Activated CD4-positive, alpha-beta memory T cell treated with anti-CD3 and anti-CD28 coated beads, Interleukin-2, amount 10 ng/mL, durations not matched to agents 7 days and 5 days (primary cell): Measurements from ENCODE around the gene ADGRE3. TPM values are rescaled to one million over a fixed set of nuclear protein-coding genes. Genes with fewer than 3 reads are reported as not detected.

Source experiments
- CTCF ChIA-PET: fragments of 350-600 bp; sonication (Branson Sonifier 250); formaldehyde crosslinking; loops from one replicate; lab custom pipeline; 2021; ENCODE audit warnings: antibody characterized with exemption, inconsistent platforms; lab: Charles Lee
- POLR2A ChIA-PET: fragments of 350-600 bp; sonication (Branson Sonifier 250); formaldehyde crosslinking; loops from one replicate; lab custom pipeline; 2021; ENCODE audit warnings: antibody characterized with exemption; lab: Charles Lee
- DNase-seq: peaks from one replicate; pipeline ENCODE4 v3.0.0-alpha.2; 2020
- H3K27ac Mint-ChIP-seq: one replicate; pipeline ENCODE4 v1.8.0; 2021; ENCODE audit warnings: mild to moderate bottlenecking, mixed read lengths
- H3K27me3 Mint-ChIP-seq: one replicate; pipeline ENCODE4 v1.8.0; 2021; ENCODE audit warnings: mixed read lengths
- H3K36me3 Mint-ChIP-seq: one replicate; pipeline ENCODE4 v1.8.0; 2021; ENCODE audit warnings: low read depth, mixed read lengths
- H3K4me1 Mint-ChIP-seq: one replicate; pipeline ENCODE4 v1.8.0; 2021; ENCODE audit warnings: mixed read lengths
- H3K4me3 Mint-ChIP-seq: one replicate; pipeline ENCODE4 v1.8.0; 2021; ENCODE audit warnings: mild to moderate bottlenecking, mixed read lengths
- H3K9me3 Mint-ChIP-seq: one replicate; pipeline ENCODE4 v1.8.0; 2021; ENCODE audit warnings: mixed read lengths
- total RNA-seq, 2 experiments: library from RNA; stranded (reverse); gene quantifications; one replicate each; pipeline ENCODE4 v1.2.3, GENCODE V29; 2021

ADGRE3 gene
- total RNA-seq, 2 experiments from 2014 or later: not detected

DNA sequence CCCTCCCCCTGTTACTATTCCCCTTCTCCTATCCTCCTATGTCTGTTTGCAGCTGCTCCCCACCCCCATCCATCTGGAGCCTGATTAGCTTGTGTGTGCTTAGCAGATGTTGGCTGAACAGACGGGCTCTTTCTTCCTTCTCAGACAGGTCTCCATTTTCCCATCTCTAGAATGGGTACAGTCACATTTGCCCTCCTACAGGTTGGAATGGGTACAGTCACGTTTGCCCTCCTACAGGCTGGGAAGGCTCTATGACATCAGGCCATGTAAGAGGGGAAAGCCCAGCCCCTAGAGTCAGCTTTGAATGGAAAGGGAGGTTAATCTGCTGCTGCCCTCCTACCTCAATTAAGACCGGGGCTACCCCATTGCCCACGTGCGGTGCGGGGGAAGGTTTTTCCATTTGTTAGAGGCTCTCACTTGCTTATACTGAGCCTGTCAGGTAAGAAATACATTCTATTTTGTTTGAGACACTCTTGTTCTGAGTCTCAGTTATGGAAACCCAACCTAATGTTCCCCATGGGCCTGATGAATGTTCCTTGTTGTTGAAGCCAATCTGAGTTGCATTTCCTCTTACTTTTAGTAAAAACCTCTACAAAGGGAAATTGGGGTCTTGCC lies 93.9 kb downstream of the ADGRE3 start:
- no peak overlapping the region for H3K27ac Mint-ChIP-seq
- ChIA-PET POLR2A (no interaction called here), CTCF (interaction anchor here (1.4 kb wide), 1 partner anchor 8 kb away, joined by 7 read pairs; the partner anchor contains the start of gene NDUFB7)
- no peaks in the 10 kb centered on the region for H3K27me3 Mint-ChIP-seq
- no peak overlapping the region for H3K4me3 Mint-ChIP-seq
- peaks cover 8% of the 10 kb centered on the region for H3K4me1 Mint-ChIP-seq
- no peak for DNase-seq
- H3K9me3 Mint-ChIP-seq: no peaks in the 10 kb centered on the region
- H3K36me3 Mint-ChIP-seq: no peaks in the 10 kb centered on the region

DNA sequence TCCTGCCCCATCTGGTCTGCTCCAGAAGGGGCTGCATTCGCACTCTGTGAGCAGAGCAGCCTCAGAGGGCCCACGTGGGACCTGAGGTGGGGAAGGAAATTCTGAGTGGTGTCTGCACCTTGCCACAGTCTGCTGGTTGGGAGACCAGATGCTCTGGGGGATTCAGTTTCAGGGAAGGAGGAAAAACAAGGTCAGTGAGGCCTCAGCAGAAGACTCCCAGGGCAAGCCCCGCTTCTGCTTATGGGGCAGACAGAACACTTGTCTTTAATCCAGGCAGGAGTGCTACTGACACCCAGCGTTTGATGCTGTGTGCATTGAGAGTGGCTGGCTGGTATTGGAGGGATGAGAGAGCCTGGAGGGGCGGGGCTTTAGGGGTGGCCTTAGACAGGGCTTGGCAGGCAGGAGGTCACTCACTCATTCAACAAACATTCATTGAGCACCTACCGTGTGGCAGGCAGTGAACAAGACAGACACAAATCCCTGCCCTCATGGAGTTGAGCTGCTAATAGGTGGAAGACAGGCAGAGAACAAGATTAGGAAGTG lies 96.7 kb downstream of the ADGRE3 start:
- Mint-ChIP-seq H3K9me3 (no peaks in the 10 kb centered on the region), H3K27me3 (no peaks in the 10 kb centered on the region)
- POLR2A ChIA-PET: no interaction called here

DNA sequence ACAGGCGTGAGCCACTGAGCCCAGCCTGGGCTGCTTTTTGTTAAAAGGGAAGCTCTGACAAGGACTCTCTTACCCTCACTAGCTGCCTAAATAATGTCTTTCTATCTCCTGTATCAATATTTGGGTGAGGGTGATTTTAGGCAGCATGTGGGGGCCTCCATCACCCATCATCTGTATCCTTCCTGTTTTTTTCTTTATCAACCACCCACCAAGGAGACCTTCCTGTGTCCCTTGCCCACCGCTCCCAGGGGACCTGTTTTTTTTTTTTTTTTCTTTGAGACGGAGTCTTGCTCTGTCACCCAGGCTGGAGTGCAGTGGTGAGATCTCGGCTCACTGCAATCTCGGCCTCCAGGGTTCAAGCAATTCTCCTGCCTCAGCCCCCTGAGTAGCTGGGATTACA lies 97.4 kb downstream of the ADGRE3 start:
- no peak overlapping the region for H3K4me3 Mint-ChIP-seq
- no peak for DNase-seq
- peaks cover 8% of the 10 kb centered on the region for H3K4me1 Mint-ChIP-seq
- H3K27me3 Mint-ChIP-seq: no peaks in the 10 kb centered on the region
- CTCF ChIA-PET: interaction anchor here (0.7 to 8.9 kb wide), 3 partner anchors 20 to 110 kb away, joined by 3 to 302 read pairs (median 5); partner anchors contain the start of gene ZNF333
- POLR2A ChIA-PET: no interaction called here
- no peaks in the 10 kb centered on the region for H3K9me3 Mint-ChIP-seq
- no peaks in the 10 kb centered on the region for H3K36me3 Mint-ChIP-seq
- H3K27ac Mint-ChIP-seq: no peak overlapping the region

More for the DNA sequence above, 96.7 kb downstream of the ADGRE3 start:
- Mint-ChIP-seq H3K27ac (no peak overlapping the region), H3K4me1 (peaks cover 8% of the 10 kb centered on the region), H3K36me3 (no peaks in the 10 kb centered on the region), H3K4me3 (no peak overlapping the region)
- DNase-seq: no peak
- CTCF ChIA-PET: interaction anchor here (8.9 kb wide), 1 partner anchor 109 kb away, joined by 302 read pairs; the partner anchor contains the start of gene ZNF333

DNA sequence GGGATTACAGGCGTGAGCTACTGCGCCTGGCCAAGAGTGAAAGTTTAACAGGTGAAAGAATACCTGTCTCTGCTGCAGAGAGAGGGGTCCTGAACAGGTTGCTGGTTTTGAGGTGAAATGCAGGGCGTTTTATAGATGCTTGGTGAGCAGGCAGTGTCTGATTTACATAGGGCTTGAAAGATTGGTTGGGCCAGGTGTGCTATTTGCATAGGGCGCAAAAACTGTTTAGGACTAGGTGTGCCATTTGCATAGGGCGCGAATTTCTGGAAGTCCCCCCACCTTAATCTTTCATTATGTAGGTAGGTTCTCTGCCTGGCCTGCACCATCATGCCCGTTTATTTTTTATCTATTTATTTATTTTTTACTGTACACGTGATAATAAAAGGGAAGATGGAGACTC lies 98.3 kb downstream of the ADGRE3 start:
- Mint-ChIP-seq H3K9me3 (no peaks in the 10 kb centered on the region), H3K36me3 (no peaks in the 10 kb centered on the region), H3K4me3 (no peak overlapping the region), H3K27me3 (no peaks in the 10 kb centered on the region), H3K4me1 (peaks cover 16% of the 10 kb centered on the region), H3K27ac (no peak overlapping the region)
- ChIA-PET CTCF (interaction anchor here (8.9 kb wide), 1 partner anchor 111 kb away, joined by 302 read pairs; the partner anchor contains the start of gene ZNF333), POLR2A (no interaction called here)
- DNase-seq: no peak

DNA sequence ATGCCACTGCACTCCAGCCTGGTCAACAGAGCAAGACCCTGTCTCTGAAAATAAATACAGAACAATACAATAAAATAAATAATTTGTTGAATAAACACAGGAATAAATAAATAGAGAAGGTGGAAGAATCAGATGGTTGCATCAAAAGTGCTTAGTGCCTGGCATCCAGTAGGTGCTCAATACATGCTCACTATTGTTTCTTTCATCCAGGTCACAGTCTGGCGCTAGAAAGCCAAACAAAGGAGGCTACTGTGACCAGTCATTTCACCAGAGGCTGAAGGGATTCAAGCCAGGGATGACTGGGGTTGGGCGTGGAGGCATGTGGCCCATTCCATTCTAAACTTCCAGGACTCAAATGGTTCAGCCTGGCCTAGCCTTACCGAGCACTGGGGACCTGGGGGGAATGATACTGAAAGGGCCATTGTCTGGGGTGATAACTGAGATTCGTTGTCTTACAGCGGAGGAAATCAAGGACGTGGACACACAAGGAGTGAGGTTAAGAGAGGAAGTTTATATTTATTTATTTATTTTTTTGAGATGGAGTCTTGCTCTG lies 99.1 kb downstream of the ADGRE3 start:
- H3K4me1 Mint-ChIP-seq: peaks cover 23% of the 10 kb centered on the region
- POLR2A ChIA-PET: no interaction called here
- no peak for DNase-seq
- H3K9me3 Mint-ChIP-seq: no peaks in the 10 kb centered on the region
- CTCF ChIA-PET: interaction anchor here (0.7 to 8.9 kb wide), 2 partner anchors 112 to 724 kb away, joined by 4 to 302 read pairs; partner anchors contain the start of gene ZNF333
- H3K4me3 Mint-ChIP-seq: no peak overlapping the region
- H3K27ac Mint-ChIP-seq: no peak overlapping the region
- H3K27me3 Mint-ChIP-seq: no peaks in the 10 kb centered on the region
- no peaks in the 10 kb centered on the region for H3K36me3 Mint-ChIP-seq

DNA sequence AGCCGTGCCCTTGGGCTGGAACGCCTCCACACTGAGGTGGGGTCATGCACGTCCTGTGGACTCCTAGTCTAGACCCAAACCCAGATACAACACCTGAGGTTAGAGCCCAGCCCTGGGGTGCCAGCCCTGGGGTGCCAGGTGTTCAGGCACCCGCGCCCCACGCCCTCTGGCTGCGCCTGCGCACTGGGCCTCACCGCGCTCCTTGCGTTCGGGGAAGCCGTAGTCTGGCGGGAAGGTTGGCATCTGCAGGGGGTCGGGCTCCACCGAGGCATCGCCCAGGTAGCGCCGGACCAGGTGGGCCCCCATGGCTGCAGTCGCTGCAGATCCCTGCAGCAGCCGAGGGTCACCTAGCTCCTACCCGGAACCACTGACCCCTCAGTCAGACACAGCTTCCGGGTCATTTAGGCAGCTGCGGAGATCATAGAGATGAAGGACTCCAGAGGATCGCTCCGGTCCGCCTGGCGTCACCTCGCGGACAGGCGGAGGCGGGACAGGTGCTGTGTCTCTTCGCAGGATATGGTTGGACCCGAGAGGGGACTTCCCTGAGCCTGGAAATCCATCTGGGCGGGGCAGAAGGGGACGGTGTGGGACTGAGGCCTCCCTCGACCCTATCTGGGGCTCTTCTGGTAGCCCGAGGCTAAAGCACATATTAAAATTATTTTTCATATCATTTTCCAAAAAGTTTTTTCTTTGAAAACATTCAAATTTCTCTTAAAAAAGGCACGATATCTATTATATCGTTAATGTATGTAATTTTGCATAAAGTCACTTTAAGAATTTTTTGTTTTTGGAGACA lies 102.8 kb downstream of the ADGRE3 start, which contains the start of gene NDUFB7:
NDUFB7 (minus strand) TSS at position 372 of the 796 bp plus-strand sequence; CDS start at position 306, 66 bp downstream.
- peak within 1 kb of the TSS; percentile 83 for H3K27ac Mint-ChIP-seq
- CTCF ChIA-PET: interaction anchor here (0.7 to 8.9 kb wide), 13 partner anchors 10 to 435 kb away, joined by 3 to 302 read pairs (median 5); partner anchors contain the start of gene ZNF333
- peaks cover 47% of the 10 kb centered on the region for H3K4me1 Mint-ChIP-seq
- peaks cover 14% of the 10 kb centered on the region for H3K36me3 Mint-ChIP-seq
- H3K9me3 Mint-ChIP-seq: no peaks in the 10 kb centered on the region
- POLR2A ChIA-PET: interaction anchor here (0.6 to 3.5 kb wide), 3 partner anchors 21 to 118 kb away, joined by 3 to 16 read pairs (median 7); partner anchors contain the start of gene ZNF333
- DNase-seq: peak; percentile 92
- peak within 1 kb of the TSS; percentile 96 for H3K4me3 Mint-ChIP-seq
- H3K27me3 Mint-ChIP-seq: no peaks in the 10 kb centered on the region

DNA sequence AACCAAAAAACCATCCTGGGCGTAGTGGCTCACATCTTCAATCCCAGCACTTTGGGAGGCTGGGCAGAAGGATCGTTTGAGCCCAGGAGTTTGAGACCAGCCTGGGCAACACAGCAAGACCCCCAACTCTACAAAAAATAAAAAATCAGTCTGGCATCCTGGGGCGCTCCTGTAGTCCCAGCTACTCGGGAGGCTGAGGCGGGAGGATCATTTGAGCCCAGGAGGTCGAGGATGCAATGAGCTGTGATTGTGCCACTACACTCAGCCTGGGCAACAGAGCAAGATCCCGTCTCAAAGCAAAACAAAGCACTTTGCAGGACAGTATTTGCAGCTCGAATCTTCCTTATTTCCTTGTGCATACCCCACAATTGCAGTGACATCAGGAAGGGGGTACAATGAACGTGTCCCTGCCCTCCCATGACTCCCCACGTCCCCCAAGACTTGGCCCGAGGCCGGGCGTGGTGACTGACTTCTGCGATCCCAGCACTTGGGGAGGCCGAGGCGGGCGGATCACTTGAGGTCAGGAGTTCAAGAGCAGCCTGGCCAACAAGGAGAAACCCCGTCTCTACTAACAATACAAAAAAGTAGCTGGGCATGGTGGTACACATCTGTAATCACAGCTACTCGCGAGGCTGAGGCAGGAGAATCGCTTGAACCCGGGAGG lies 103.6 kb downstream of the ADGRE3 start:
- H3K4me1 Mint-ChIP-seq: peaks cover 50% of the 10 kb centered on the region
- peak overlapping the region; percentile 96 for H3K4me3 Mint-ChIP-seq
- POLR2A ChIA-PET: interaction anchor here (3.5 kb wide), 1 partner anchor 119 kb away, joined by 16 read pairs; the partner anchor contains the start of gene ZNF333
- H3K27me3 Mint-ChIP-seq: no peaks in the 10 kb centered on the region
- H3K27ac Mint-ChIP-seq: peak overlapping the region; percentile 83
- H3K9me3 Mint-ChIP-seq: no peaks in the 10 kb centered on the region
- DNase-seq: no peak
- H3K36me3 Mint-ChIP-seq: peaks cover 16% of the 10 kb centered on the region
- CTCF ChIA-PET: interaction anchor here (0.7 to 8.9 kb wide), 9 partner anchors 9 to 434 kb away, joined by 3 to 302 read pairs (median 5); partner anchors contain the start of gene ZNF333

Other genes starting within 250 kb of the ADGRE3 start
- 100 to 1,000 TPM; 219 to 232 TPM for gene PKN1, start 241.5 kb downstream of the ADGRE3 start, total RNA-seq
- 1 to 10 TPM in 1 of 2 experiments, under 1 TPM in 1; 0.93 to 1.3 TPM for gene PTGER1, start 199.5 kb downstream of the ADGRE3 start, total RNA-seq
- 10 to 100 TPM; 39.8 to 40.0 TPM for gene GIPC1, start 178.7 kb downstream of the ADGRE3 start, total RNA-seq
- gene DNAJB1, start 156.4 kb downstream of the ADGRE3 start, total RNA-seq: 100 to 1,000 TPM; 108 to 114 TPM
- gene TECR, start 145.2 kb downstream of the ADGRE3 start, total RNA-seq: 100 to 1,000 TPM; 171 to 178 TPM
- gene NDUFB7, start 102.8 kb downstream of the ADGRE3 start, total RNA-seq: 10 to 100 TPM; 91.6 to 93.0 TPM
- not detected for gene CLEC17A, start 91.8 kb downstream of the ADGRE3 start, total RNA-seq
- gene ZNF333, start 15.2 kb upstream of the ADGRE3 start, total RNA-seq: 10 to 100 TPM; 11.7 to 12.1 TPM
- gene ADGRE2, start 103.7 kb upstream of the ADGRE3 start, total RNA-seq: under 1 TPM; 0.48 to 0.73 TPM
- not detected for gene OR7A5, start 160.3 kb upstream of the ADGRE3 start, total RNA-seq
- not detected for gene OR7C1, start 160.3 kb upstream of the ADGRE3 start, total RNA-seq
- gene OR7A10, start 174.1 kb upstream of the ADGRE3 start, total RNA-seq: not detected
- not detected for gene OR7A17, start 211.3 kb upstream of the ADGRE3 start, total RNA-seq